DMS53 treated with DMSO at 0.1 percent for 48 hours (cell line): Measurements from ENCODE around the gene P4HA2.

Source experiments
- DNase-seq: peaks from one replicate; lab custom pipeline; 2025; ENCODE audit not compliant: unreplicated experiment; lab: John Stamatoyannopoulos, UW

The P4HA2 gene

DNA sequence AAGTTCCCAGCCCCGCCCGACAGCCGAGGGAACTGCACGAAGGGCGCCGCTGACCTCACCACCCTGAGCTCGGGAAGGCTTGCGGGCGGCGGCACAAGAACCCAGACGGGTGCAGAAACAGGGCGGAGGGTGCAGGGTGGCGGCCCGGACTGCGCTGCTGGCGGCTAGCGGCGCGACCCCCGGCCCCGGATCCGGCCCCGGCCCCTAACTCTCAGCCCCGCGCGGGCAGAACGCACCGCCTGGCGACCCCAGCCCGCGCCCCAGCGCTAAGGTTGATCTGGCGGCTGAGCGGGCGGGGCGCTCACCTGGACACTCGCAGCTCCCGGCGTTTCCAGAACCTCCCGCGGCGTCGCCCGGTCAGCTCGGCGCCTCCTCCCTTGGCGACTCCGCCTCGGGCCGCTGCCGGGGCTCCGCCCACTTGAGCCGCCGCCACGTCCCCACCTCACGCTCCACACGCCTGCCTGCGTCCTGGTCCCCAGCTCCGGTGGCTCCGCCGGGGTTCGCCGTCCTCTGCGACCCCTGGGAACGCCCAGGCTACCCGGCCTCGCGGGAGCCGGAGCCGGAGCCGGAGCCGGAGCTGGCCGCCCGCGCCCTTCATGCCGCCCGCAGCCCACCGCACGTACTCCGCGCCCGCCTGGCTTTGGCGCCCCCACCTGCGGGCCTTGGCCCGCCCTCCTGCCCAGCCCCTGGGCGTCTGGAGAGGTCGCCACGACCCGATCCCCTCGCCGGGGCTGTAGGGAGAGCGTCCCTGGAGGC is at the start of gene P4HA2:
Gene P4HA2, minus strand, starts transcription at position 369 of the 756 bp plus-strand sequence. CDS start 9,227 bp downstream, outside the sequence.
- peak; percentile 74 for DNase-seq

DNA sequence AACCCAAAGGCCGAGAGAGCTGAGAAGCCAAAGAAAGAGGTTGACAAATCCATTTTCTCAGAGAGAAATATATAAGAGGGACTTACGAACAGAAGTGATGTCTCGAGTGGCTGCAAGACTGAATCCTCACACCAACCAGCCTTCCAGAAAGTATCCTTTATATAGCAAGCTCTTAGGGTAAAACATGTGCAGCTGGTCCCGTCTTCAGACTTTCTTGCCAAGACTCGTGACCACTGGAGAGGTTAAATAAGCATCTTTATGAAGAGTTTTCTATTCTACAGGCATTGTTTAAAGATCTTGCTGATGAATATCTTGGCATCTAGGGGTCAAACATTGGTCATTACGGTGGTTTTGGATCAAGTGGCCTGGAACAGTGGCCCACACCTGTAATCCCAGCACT is 49.6 kb upstream of the P4HA2 start:
- DNase-seq, result no peak

DNA sequence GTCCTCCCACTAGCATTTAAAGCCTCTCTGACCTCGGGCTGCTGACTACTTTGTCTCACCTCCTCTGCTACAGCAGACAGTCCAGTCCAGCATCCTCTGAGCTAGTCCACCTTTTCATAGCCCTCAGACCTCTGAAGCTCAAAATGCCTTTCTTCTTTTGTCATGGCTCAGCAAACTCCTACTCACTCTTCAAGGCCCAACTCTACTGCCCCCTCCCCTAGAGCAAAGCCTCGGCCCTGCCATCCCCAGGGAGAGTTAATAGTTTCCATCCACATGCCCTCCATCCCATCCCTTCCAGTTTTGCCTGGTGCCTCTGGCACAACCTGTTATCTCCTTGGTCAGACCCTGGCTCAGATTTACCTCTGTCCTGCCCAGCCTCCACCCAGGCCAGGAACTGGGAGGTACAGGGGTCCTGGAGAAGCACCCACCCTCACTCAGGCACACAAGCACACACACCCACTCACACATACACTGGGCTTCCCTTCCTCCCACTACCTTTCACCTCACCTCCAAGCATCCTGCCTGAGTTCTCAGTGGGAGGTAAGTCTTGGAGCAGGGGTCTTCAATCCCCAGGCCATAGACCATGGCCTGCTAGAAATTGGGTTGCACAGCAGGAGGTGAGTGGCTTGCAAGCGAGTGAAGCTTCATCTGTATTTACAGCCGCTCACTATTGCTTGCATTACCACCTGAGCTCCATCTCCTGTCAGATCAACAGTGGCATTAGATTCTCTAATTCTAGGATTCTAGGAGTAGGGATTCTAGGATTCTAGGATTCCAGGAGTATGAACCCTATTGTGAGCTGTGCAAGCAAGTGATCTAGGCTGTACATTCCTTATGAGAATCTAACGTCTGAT is 47.9 kb upstream of the P4HA2 start:
- DNase-seq, result no peak

DNA sequence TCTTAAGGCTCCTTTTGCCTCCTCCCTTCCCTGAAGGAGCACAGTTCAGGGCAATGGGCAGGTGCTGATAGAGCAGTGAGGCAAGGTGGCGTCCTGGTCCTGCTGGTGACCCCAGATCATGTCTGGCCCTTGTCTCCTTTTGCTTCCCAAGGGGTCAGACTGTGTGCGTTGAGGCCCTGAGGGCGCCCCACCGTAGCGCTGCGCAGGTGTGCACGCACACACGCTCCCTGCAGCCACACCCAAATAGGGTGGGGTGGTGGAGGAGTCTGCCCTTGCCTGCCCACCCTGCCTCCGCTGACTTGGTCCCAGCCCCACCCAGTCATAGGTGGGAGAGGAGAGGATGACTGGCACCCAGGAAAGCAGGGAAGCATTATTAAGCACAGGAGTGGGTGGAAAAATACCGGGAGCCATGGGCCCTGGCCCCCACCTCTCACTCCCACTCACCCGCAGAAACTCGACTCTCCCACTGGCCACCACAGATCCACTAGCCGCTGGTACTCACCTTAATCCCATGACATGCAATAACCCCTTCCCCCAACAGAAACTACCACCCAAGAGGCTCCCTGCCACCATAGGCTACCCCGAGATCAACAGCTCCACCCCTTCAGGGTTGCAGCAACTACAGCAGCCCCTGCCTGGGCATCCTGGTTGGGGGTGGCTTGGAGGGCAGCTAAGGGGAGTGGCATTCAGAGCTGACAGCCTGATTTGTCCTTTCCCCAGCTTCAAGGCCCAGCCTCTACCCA is 46.6 kb upstream of the P4HA2 start:
- no peak for DNase-seq

DNA sequence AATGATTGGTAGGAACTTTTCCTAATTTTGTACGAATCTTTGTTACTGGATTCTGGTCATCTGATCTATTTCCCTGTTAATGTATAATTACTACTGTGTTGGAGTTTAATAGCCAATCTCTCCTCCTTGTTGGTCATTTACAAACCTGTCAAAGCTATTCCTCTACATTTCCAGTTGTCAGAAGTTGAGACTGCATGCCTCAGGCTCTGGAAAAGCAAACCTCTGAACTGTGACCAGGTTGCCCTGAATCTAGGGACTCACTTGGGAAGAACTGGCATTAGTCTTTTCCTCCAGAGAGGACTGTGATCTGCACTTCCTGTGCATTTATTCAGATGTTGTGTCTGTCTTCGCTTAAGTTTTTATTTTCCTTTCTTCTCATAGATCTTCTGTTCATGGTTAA is 46.0 kb upstream of the P4HA2 start:
- DNase-seq, result no peak

DNA sequence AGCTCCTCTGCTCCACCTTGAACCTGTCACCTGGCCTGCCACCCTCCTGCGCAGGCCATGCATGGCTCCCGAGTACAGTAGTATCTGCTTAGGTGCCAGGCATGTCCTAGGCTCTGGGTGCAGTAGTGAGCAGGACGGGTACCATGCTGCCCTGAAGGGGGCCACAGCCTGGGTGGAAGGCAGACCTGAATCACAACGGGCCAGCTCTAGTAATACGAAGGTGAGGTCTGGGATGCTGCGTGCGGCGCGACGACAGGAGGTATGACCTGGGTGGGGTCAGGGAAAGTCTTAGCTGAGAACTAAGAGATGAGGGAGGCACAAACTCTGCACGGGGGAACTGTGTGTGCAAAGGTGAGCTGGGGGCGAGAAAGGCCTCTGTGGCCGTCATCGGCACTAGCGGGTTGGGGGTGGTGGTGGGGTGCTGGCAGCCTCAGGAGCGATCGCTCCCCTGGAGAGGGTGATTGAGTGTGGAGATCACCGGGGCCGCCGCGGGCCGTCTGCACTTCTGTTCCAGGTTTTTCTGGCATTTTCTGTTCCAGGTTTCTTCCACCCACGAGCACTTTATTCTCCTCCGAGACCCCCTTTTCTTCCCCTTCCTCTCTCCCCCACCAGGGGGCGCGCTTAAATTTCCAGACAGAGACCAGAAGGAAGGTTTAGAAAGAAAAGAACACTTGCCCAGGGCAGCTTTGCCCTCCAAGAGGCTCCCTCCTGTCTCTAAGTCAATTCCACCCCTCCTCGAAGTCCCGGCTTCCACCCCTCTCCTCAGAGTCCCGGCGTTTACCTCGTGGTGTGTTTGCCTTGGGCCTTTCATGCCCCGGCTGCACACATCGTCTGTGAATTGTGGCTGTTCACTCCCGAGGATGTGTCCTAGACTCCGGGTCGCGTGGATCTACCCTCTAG is 44.9 kb upstream of the P4HA2 start:
- DNase-seq, result peak; percentile 21

DNA sequence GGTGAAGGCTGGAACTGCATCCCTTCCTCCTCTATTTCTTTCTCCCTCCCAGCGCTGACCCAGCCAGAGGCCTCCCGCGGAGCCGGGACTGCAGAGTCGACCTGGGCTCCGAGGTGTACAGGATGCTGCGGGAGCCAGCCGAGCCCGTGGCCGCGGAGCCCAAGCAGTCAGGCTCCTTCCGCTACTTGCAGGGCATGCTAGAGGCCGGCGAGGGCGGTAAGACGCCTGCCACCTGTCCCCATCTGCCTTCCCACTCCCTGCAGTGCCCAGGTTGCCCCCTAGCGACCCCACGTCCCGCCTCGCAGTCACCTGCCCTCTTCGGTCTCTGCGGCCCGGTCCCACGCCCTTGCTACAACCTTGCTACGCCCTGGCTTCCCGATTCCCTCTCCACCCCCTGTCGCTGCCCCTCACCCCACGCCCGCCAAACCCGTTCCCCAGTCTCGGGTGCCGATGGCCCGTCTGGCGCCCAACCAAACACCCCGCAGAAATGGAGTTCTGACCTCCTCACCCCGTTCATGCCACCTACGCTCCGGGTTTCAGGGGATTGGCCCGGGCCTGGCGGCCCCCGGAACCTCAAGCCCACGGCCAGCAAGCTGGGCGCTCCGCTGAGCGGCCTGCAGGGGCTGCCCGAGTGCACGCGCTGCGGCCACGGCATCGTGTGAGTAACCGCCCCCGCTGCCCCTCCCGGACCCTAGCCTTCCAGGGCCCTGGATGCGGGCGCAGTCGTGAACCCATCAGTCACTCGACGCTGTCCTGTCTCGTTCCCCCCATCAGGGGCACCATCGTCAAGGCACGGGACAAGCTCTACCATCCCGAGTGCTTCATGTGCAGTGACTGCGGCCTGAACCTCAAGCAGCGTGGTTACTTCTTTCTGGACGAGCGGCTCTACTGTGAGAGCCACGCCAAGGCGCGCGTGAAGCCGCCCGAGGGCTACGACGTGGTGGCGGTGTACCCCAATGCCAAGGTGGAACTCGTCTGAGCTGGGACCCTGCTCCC is 43.9 kb upstream of the P4HA2 start:
- no peak for DNase-seq

DNA sequence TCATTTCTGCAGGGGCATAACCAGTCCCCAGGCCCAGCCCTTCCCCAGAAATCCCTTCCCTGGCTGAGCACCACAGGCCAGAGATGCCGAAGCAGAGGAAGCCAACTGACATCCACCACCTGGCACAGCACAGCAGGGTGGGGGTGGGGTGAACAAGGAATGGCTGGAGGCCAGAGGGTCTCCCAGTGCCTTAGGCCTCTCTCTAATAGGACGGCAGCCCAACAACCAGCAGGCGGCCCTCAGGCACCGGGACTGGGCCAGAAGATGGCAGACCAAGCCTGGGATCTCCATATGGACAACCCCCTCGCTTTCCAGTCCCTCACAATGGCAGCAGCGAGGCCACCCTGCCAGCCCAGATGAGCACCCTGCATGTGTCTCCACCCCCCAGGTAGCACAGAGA is 43.1 kb upstream of the P4HA2 start:
- no peak for DNase-seq

DNA sequence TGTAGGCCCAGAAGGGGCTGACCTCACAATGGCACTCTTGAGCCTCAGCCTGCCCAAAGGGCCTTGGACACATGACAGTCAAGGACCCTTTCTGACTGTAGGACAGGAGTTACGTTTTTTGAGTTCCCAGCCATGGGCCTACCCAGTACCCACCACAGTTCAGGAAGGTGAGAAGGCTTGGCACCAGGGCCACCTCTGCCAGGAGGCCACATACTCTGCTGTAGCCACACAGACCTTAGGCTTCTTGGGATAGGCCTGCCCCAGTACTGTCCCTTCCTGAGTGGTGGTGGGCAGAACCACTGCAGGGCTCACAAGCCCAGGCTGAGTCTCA is 42.6 kb upstream of the P4HA2 start:
- no peak for DNase-seq

DNA sequence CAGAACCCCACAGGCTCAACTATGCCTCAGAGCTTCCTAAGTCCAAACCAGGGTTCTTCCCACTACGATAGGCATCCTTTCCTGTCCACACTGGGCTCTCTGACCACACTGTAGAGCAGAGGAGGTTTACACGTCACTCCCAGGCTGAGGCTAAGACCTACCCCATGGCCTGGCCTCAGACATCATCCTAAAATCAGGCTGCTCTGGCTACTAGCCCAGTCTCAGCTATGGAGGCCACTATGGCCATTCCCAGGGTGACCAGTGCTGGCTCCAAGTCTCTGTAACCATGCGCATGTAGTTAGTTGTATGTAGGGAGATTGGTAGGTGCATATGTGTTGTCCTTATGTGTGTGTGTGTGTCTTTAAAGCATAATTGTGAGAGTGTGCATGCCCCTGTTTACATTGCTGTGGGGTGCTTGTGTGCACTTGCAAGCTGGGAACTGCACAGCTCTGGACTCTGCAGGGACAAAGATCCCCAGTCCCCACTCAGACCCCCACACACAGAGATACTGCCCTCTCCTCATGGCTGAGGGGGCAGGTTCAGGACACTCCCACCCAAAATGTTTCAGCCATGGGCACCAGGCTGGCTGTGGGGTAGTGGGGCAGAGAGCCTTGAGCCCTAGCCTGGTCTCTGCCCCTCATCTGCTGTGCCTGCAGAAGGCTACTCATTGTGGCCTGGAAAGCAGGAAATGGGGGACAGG is 42.1 kb upstream of the P4HA2 start:
- no peak for DNase-seq

DNA sequence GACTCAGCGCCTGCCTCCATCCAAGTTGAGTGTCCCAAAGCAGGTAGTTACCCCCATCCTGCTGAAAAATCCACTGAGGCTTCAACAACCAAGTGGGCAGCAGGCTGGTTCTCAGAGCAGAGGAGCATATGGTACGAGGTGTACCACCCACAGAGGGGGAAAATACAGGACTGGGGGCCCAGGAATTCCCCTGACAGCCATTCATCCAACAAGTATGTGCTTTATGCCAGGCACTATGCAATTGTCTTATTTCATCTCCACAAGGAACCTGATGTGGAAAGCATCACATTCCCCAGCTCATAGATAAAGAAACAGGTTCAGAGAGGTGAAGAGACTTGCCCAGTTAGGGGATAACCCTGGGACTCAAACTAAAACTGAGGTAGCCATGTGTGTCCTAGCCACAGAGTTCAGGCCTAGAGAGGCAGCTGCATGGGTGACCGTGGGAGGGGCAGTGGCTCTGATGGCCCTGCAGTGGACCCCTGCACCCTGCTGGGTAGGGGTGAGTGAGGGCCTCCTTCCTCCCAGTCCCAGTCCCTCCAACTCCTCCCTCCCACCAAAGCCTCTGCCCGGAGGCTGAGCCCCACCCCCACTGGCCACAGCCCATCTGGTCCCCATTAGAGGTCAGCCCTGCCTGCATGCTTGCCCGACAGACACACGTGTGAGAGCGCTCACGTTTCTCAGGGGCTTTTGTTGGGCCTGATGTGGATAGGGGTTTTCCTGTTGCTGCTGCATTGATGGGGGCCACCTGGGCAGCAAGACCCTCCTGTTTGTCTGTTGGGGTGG is 41.3 kb upstream of the P4HA2 start:
- no peak for DNase-seq

DNA sequence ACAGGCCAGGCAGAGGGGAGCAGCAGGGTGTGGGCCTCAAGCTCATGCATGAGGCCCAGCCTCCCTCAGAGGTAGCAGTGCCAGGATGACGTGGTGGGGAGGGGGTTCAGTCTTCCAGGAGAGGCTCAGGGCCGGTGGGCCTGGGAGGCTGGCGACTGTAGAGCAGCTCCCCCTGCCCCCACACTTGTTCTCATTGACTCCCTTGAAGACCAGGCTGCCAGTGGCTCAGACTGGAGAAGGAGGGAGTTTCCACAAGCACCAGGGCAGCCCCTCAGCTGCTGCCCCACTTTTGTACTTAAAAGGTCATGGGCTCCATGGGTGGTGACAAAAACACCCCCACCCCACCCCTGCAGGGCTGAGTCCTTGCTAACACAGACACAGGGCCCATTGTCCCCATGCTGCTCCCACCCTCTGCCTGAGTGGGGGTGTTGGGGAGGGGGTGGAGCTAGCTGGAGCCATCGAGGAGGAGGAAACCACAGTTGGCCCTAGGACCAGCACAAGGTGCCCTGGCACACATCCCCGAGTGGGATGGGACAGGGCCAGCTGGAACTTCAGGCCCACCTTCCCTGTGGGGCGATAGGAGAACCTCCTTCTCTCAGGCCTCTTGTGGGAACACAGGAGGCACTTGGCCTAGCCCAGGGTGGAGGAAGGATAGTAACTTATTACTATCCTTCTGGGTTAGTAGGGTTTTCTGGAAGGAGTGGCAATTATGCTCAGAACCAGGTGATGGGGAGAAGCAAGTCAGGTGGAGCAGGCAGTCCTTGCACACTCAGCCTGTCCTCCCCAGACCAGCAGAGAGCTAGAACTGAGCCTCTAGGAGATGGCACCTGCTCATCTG is 40.5 kb upstream of the P4HA2 start:
- no peak for DNase-seq

DNA sequence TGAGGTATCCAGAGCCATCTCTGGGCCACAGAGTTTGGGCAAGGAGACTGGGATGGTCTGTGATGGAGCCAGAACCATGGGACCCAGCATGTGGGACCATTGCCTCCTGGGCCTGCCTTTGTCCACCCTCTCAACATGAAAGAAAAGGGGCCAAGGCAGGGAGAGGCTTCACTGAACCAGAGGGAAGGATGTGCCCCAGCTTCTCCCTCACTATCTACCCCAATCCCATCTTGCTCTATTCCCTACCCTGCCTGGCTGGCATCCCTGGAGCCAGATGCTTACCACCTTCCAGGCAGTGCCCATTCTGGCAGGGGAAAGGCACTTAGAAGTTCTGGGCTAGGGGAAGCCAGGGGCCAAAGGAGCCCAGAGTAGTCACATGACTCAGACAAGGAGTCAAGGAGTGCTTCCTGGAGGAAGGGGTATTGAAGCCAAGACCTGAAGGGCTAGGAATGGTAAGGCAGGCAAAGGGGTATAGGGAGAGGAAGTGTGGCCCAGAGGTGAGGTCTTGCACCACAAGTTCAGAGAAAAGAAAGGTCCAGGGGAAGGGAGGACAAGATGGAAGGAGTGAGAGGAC is 39.6 kb upstream of the P4HA2 start:
- DNase-seq, result no peak

DNA sequence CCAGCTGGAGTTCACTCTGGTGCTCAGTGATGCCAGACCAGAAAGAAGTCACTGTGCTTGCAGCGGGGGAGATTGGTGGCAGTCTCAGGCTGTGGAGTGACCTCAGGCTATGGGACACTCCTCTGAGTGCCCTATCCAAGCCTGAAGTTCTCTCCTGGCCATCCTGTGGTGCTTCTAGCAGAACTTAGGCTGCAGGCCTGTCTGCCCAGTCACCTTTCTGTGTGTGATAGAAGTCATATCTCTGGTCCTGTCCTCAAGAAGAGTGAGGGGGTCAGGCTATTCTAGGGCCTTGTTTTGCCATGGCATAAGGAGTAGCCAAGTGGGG is 39.1 kb upstream of the P4HA2 start:
- DNase-seq, result no peak

DNA sequence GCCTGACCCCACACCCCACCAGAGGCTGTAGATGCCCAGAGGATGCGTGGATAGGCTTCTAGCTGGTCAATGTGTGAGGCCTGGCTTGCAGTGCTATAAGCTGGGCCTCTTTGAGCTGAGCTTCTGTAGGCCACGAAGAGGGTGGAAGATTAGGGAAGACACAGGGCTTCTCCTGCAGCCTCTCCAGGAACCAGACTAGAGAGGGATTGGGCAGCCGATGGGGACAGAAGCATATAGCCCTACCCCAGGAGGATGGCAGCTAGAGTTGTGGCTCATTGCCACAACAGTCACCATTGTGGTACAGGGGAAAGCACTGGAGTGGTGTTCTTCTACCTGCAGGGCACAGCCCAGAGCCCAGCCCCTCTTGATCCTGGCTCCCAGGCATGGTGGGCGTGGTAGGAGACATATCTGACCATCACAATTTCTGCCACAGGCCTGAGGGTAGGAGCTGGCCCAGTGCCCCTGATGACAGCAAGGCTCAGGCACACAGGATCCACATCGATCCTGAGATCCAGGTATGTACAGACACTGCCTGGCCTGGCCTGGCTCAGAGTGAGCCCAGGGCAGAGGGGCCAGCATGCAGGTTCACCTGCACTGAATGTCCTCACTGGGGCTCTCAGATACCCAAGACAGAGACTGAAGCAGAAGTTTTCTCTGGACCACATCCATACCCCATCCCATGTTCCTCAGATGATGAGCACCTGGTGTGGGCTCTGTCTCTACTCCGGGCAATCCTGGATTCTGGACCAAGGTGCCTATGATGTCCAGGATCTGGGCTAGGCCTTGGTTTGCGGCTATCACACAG is 38.6 kb upstream of the P4HA2 start:
- no peak for DNase-seq

DNA sequence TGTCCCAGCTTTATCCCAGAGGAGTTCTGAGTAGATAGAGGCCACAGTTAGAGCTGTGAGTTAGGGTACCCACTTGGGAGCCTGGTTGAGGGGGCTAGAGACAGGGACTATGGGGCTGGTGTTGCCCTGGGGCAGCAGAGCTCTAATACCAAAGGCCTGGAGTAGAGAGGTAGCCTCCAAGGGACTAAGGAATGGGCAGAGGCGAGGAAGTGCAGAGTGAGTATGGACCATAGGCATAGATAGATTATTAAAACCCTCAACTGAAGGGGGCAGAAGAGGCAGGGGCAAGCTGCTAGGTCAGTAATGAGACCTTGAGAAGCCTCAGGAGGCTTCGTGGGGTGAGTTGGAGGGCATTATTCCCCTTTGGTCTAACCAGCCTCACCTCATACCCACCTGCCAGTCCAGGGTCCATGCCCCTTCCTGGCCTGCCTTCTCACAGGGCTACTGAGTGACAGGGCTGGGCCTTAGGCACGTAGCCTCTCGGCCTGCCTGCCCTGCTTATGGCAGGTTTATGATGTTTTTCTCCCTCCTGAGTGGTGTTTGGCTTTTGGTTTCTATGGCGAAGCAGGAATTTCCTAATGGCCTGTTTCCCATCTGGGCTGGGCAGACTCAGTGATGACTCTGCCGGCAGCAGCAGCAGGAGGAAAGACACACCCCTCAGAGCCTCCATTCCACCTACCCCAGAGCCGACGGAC is 37.8 kb upstream of the P4HA2 start:
- no peak for DNase-seq
